Omental fat pad (tissue), 4 donors: ENCODE data around the gene IGSF8. TPM values are rescaled to one million over a fixed set of nuclear protein-coding genes. Genes with fewer than 3 reads are reported as not detected.

Experiments
- ATAC-seq: fragments of 150-250 bp; one replicate; pipeline ENCODE4 v1.9.1; 2016; ENCODE audit warnings: mild to moderate bottlenecking, moderate library complexity; ENCODE audit not compliant: low FRiP score
- DNase-seq: peaks from one replicate; pipeline ENCODE4 v3.0.0-alpha.2; 2019; ENCODE audit warnings: low spot score
- CTCF ChIP-seq, 3 donors: fragments of 450-650 bp; IDR thresholded peaks; one replicate each; pipeline ENCODE4 v1.5.1; 2016 to 2017; ENCODE audit warnings: antibody characterized with exemption in 3 of 3, mild to moderate bottlenecking in 3 of 3, moderate library complexity in 2 of 3
- total RNA-seq, 4 donors: library from RNA; depleted of rRNA; stranded (reverse); fragments of >200 nt; gene quantifications; one replicate each; pipeline ENCODE4 v1.1.0, GENCODE V29; 2016

IGSF8 gene
- total RNA-seq, 4 donors from 2014 or later = 17.5 to 20.5 (median 18.6) TPM

GRCh38 chr1:160105155-160105554 is 6.7 kb upstream of the IGSF8 start:
- DNase-seq (no peak), ATAC-seq (no peak)
- TF ChIP-seq CTCF (IDR thresholded peaks at IDR 0.05) = no peak

DNA sequence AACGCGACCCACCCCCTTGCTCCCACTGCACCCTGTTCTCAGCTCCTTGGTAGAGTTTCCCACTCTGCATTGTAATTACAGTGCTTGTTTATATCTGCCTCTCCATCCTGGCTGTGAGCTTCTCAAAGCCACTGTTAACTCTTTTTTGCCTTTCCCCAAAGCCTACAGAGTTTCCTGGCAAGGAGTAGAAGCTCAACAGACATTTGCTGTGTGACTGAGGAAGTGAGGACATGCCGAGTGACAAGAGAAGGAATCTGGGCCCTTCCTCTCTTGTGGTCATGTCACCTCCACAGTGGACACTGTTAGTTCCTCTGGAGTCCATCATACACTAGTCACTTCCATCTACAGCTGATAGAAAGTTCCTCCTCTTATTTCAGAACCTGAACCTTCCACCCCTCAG is 6.1 kb upstream of the IGSF8 start:
- TF ChIP-seq CTCF (IDR thresholded peaks at IDR 0.05) = no peak
- no peak for DNase-seq
- no peak for ATAC-seq

DNA sequence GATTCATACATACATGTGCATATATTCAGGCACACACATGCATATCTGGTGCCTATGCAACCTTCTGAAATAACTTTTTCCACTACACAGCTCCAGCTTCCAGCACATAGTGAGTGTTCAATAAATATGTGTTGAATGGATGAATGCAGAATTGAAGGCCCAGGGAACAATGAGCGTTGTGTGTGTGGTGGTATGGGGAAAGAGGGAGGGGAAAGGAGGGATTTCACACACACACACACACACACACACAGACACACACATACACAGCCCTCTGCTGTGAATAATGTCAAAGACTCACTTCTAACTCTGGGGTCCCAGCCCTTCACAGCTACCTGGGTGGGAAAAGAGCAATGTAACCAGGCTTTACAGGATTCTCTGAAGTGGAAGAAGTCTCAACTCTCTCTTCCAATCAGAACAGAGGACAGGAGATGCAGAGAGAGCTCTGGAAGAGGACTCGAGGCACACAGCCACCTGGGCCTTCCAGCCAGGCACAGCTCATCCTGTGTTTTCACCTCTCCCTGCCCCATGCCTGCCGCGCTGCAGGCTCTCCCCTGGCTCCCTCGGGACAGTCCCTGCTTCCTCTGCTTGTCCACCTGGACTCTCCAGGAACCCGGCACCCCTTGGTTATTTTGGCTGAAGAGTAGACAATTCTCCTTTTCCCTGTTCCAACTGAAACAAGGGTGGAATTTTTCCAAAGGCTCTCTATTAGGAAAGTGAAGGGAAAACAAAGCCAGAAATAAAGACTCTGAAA is 5.4 kb upstream of the IGSF8 start:
- ATAC-seq (no peak), DNase-seq (no peak)

DNA sequence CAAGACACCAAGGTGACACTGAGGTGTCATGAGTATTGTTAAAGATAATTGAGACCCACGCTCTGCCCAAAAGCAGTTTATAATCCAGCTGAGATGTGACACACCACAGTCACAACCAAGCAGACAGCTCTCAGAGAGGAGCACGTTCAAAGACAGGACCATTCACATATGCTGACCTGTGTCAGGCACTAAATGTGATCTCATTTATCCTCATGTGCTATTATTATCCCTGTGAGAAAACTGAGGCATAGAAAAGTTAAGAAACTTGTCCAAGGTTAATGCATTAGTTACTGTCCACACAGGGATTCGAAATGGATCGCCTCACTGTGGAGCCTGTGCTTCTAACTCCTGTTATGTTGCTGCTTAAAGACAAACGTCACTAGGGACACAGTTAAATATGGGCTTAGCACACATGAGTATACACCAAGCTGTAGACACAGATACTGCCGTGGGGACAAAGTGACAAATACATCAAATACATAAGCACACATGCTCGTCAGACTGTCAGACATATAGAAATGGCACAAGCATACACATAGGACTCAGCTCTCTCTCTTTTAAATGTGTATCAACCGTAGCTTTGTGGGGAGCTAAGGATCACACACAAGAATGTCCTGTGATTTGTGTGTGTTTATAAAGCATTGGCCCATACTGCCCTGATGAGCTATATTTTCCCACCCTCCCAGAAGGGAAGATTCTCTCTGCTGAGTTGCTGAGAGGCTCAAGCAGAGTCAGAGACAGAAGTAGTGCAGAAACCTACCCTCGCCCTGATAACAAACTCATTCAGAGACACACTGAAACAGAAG is 3.5 kb upstream of the IGSF8 start:
- ATAC-seq (no peak), DNase-seq (no peak)

More for the DNA sequence above, 5.4 kb upstream of the IGSF8 start:
- TF ChIP-seq CTCF (IDR thresholded peaks at IDR 0.05) = no peak

DNA sequence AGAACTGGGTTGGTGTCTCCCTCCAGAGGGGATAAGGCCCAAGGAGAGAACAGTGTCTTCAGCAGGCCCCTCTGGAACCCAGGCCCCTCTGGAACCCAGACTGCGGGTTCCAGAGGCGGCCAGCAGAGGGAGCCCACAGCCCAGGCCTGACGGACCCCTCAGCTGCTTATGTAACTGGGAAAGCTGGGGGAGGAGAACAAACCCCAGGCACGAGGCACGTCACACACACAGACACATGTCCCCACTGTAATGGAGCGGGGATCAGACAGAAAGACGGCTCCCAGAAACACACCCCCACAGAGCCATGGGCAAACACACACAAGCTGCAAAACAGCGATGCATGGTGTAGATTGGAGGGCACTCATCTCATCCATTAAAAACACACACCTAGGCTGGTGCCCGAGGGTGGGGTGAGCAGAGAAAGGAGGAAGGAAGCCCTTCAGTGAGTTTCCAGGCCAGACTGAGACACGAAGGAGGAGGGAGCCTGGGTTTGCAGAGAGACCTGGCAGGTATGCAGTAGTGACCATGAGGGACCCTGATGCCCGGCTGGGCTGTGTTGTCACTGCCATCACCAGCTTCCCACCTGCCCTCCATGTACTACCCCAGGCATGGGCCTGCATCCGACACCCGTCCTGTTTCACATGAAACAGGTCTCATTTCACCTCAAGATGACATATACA is 2.8 kb upstream of the IGSF8 start:
- peak; percentile 29 for ATAC-seq
- TF ChIP-seq CTCF (IDR thresholded peaks at IDR 0.05) = peak in 1 of 3 donors; percentile 39
- peak; percentile 64 for DNase-seq

More for the DNA sequence above, 3.5 kb upstream of the IGSF8 start:
- TF ChIP-seq CTCF (IDR thresholded peaks at IDR 0.05) = no peak

GRCh38 chr1:160099716-160100375 is 1.4 kb upstream of the IGSF8 start:
- no peak for DNase-seq
- no peak for ATAC-seq
- no peak for TF ChIP-seq CTCF (IDR thresholded peaks at IDR 0.05)
